IMR-90 (cell line): ENCODE data around the gene PTPRG. TPM values are rescaled to one million over a fixed set of nuclear protein-coding genes. Genes with fewer than 3 reads are reported as not detected.

ENCODE experiments used
- ATAC-seq: fragments of 200-7000 bp; cut with Tn5 transposase; 2 replicates; pipeline ENCODE4 v1.9.1; 2020; ENCODE audit warnings: low read depth, mild to moderate bottlenecking, moderate library complexity
- BruUV-seq: library from RNA; stranded (reverse); fragments of 400-500 nt; replicated peaks from 2 replicates; lab custom pipeline; 2021; lab: Mats Ljungman, UMichigan
- CTCF ChIA-PET: fragments of 300-600 bp; formaldehyde crosslinking; extraction: SDS; loops from one replicate; lab custom pipeline; 2021; ENCODE audit warnings: antibody characterized with exemption; lab: Yijun Ruan, JAX
- POLR2A ChIA-PET: fragments of 300-600 bp; sonication (Branson Sonifier 250); formaldehyde crosslinking; loops from one replicate; lab custom pipeline; 2022; ENCODE audit warnings: antibody characterized with exemption; ENCODE audit not compliant: unreplicated experiment; lab: Charles Lee
- DNase-seq: peaks from one replicate; pipeline ENCODE4 v3.0.0; 2013
- H2AFZ ChIP-seq: replicated peaks from 2 replicates; pipeline ENCODE3; 2013; ENCODE audit warnings: low read length, mild to moderate bottlenecking; ENCODE audit not compliant: poor library complexity
- H2AK5ac ChIP-seq: 2 replicates; pipeline ENCODE4 v1.6.1; 2013; ENCODE audit warnings: low read depth, low read length, inconsistent platforms
- H2AK9ac ChIP-seq: replicated peaks from 2 replicates; pipeline ENCODE3; 2013; ENCODE audit warnings: mild to moderate bottlenecking, low read depth, low read length, moderate library complexity; ENCODE audit not compliant: poor library complexity
- H2BK120ac ChIP-seq: 2 replicates; pipeline ENCODE4 v1.6.1; 2013; ENCODE audit warnings: low read depth, low read length, inconsistent platforms
- H2BK15ac ChIP-seq: 3 replicates; pipeline ENCODE4 v1.6.1; 2013; ENCODE audit warnings: low read depth, low read length, inconsistent platforms
- H2BK20ac ChIP-seq: 2 replicates; pipeline ENCODE4 v1.6.1; 2013; ENCODE audit warnings: low read depth, mild to moderate bottlenecking, inconsistent platforms, low read length, moderate library complexity
- H2BK5ac ChIP-seq: 2 replicates; pipeline ENCODE4 v1.6.1; 2013; ENCODE audit warnings: mild to moderate bottlenecking, low read depth, low read length, inconsistent platforms; ENCODE audit not compliant: poor library complexity, severe bottlenecking
- H3K14ac ChIP-seq: replicated peaks from 2 replicates; pipeline ENCODE4 v1.6.1; 2013; ENCODE audit warnings: low read depth, low read length, inconsistent platforms
- H3K18ac ChIP-seq: 2 replicates; pipeline ENCODE4 v1.6.1; 2013; ENCODE audit warnings: low read depth, low read length, control low read depth
- H3K23ac ChIP-seq: 2 replicates; pipeline ENCODE4 v1.6.1; 2013; ENCODE audit warnings: low read depth, low read length, inconsistent platforms
- H3K27ac ChIP-seq: 2 replicates; pipeline ENCODE4 v1.5.1; 2013; ENCODE audit warnings: mild to moderate bottlenecking, control low read depth, low read length; ENCODE audit not compliant: insufficient read depth
- H3K27me3 ChIP-seq: 2 replicates; pipeline ENCODE4 v1.6.1; 2013; ENCODE audit warnings: low read length; ENCODE audit not compliant: control insufficient read depth, insufficient read depth
- H3K36me3 ChIP-seq: 2 replicates; pipeline ENCODE4 v1.6.1; 2013; ENCODE audit warnings: low read length, mixed read lengths; ENCODE audit not compliant: control insufficient read depth, insufficient read depth
- H3K4ac ChIP-seq: 2 replicates; pipeline ENCODE4 v1.6.1; 2013; ENCODE audit warnings: low read depth, low read length, inconsistent platforms
- H3K4me1 ChIP-seq: 2 replicates; pipeline ENCODE4 v1.6.1; 2013; ENCODE audit warnings: low read length, mixed read lengths; ENCODE audit not compliant: control insufficient read depth, insufficient read depth
- H3K4me2 ChIP-seq: 2 replicates; pipeline ENCODE4 v1.6.1; 2013; ENCODE audit warnings: low read depth, mild to moderate bottlenecking, control low read depth, low read length, moderate library complexity
- H3K4me3 ChIP-seq: 2 replicates; pipeline ENCODE4 v1.5.1; 2013; ENCODE audit warnings: low read depth, mild to moderate bottlenecking, control low read depth, low read length, moderate library complexity; ENCODE audit not compliant: insufficient read depth
- H3K56ac ChIP-seq: 2 replicates; pipeline ENCODE4 v1.6.1; 2013; ENCODE audit warnings: low read length, inconsistent platforms; ENCODE audit not compliant: insufficient read depth; ENCODE audit errors: extremely low read depth
- H3K79me1 ChIP-seq, 2 experiments: 2 replicates each; pipeline ENCODE4 v1.6.1; 2013; ENCODE audit warnings: low read length in 2 of 2, inconsistent platforms in 1 of 2, low read depth in 1 of 2
- H3K9ac ChIP-seq: 2 replicates; pipeline ENCODE4 v1.6.1; 2013; ENCODE audit warnings: low read depth, low read length, control low read depth
- H3K9me1 ChIP-seq: 2 replicates; pipeline ENCODE4 v1.6.1; 2013; ENCODE audit warnings: low read length, inconsistent platforms; ENCODE audit not compliant: insufficient read depth
- H3K9me3 ChIP-seq: 2 replicates; pipeline ENCODE4 v1.6.1; 2013; ENCODE audit warnings: low read length; ENCODE audit not compliant: control insufficient read depth, insufficient read depth
- H4K20me1 ChIP-seq: 2 replicates; pipeline ENCODE4 v1.6.1; 2013; ENCODE audit warnings: low read length, inconsistent platforms; ENCODE audit not compliant: insufficient read depth
- H4K5ac ChIP-seq: 2 replicates; pipeline ENCODE4 v1.6.1; 2013; ENCODE audit warnings: mild to moderate bottlenecking, low read depth, low read length, control low read depth
- H4K8ac ChIP-seq, 2 experiments: 2 replicates each; pipeline ENCODE4 v1.6.1; 2013; ENCODE audit warnings: low read depth in 2 of 2, low read length in 2 of 2, control low read depth in 1 of 2, inconsistent platforms in 1 of 2
- H4K91ac ChIP-seq: 2 replicates; pipeline ENCODE4 v1.6.1; 2013; ENCODE audit warnings: low read depth, low read length, inconsistent platforms; ENCODE audit not compliant: insufficient read depth
- CEBPB ChIP-seq: IDR thresholded peaks from 2 replicates; pipeline ENCODE4 v1.6.1; 2012; ENCODE audit warnings: low read depth, low read length, improper control_type of control experiment
- MXI1 ChIP-seq: IDR thresholded peaks from 2 replicates; pipeline ENCODE4 v1.6.1; 2012; ENCODE audit warnings: low read depth, mild to moderate bottlenecking, low read length, moderate library complexity, borderline replicate concordance
- POLR2A ChIP-seq: IDR thresholded peaks from 2 replicates; pipeline ENCODE4 v1.6.1; 2012; ENCODE audit warnings: mild to moderate bottlenecking, low read depth, low read length
- RAD21 ChIP-seq: IDR thresholded peaks from 2 replicates; pipeline ENCODE4 v1.6.1; 2012; ENCODE audit warnings: low read length, improper control_type of control experiment
- SMC3 ChIP-seq: fragments of 150-350 bp; IDR thresholded peaks from 2 replicates; pipeline ENCODE4 v1.6.1; 2016; ENCODE audit warnings: low read depth, mild to moderate bottlenecking, antibody characterized with exemption, low read length, moderate library complexity
- WGBS, 2 experiments: methylation state at CpG; one replicate each; pipeline versions ENCODE4 v1.1.5 to v1.1.7; 2013; ENCODE audit warnings: missing lambda C conversion rate in 2 of 2; ENCODE audit not compliant: insufficient read length in 1 of 2; ENCODE audit errors: extremely low coverage in 2 of 2; 5-methylcytosine and 5-hydroxymethylcytosine counted together
- dilution Hi-C: fragments of 300-500 bp; cut with HindIII; formaldehyde crosslinking; loops from one replicate; pipeline ENCODE4 v1.14.3; 2018; ENCODE audit warnings: low sequenced_read_pairs; ENCODE audit not compliant: unreplicated experiment
- in situ Hi-C: fragments of 300-500 bp; cut with MboI; formaldehyde crosslinking; loops from 3 replicates; pipeline ENCODE4 v1.14.3; 2019; ENCODE audit warnings: low sequenced_read_pairs, inconsistent platforms, mixed read lengths
- intact Hi-C: fragments of 100-400 bp; cut with micrococcal nuclease; formaldehyde crosslinking; loops from 2 replicates; pipeline ENCODE4 v1.10.0; 2022
- polyA plus RNA-seq, 3 experiments: library from polyadenylated mRNA; depleted of rRNA; stranded (reverse); fragments of >200 nt; gene quantifications; 2 replicates each; pipeline ENCODE4 v1.2.3, GENCODE V29; 2012; ENCODE audit warnings: low replicate concordance in 1 of 3
- total RNA-seq: library from RNA; depleted of rRNA; stranded (reverse); fragments of >200 nt; gene quantifications from 2 replicates; pipeline ENCODE4 v1.2.3, GENCODE V29; 2012
- TF ChIP-seq, protein P1 (sequence below): fragments of 150-350 bp; IDR thresholded peaks from 2 replicates; pipeline ENCODE4 v1.6.1; 2016; ENCODE audit warnings: low read depth, mild to moderate bottlenecking, low read length, moderate library complexity, borderline replicate concordance

Gene PTPRG
- total and polyA plus RNA-seq, 2 of the 4 experiments (the other 2 are of a cell fraction), result 7.7 to 31.0 TPM

DNA sequence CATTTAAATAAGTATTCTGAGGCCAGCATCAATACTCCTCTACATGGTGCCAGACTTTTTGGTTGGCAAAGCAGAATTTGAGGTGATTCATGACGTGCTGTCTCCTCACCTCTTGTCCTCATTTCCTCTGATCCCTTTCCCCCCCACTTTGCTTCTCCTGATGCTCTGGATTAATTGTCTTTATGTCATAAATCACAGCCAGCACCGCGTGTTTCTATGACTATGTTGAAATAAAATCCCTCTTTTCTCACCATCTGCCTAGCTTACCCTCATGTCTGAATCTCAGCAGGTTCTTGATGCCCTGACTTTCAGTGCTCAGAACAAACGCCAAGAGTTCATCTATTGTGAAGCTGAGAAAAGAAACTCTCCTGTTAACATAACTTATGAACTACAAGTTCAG is 19.7 kb upstream of the PTPRG start:
- DNase-seq, result no peak

More for the DNA sequence above, 19.7 kb upstream of the PTPRG start:
- no peaks in the 10 kb centered on the region for H3K4me1 ChIP-seq
- ATAC-seq, result no peak
- no TSS peak for BruUV-seq
- no peak overlapping the region for H4K5ac ChIP-seq
- H2BK15ac ChIP-seq, result no peak overlapping the region
- H2AK9ac ChIP-seq, result no peak overlapping the region
- H3K4ac ChIP-seq, result no peak overlapping the region
- POLR2A ChIA-PET, result no interaction called here
- H2AK5ac ChIP-seq, result no peak overlapping the region
- no peak overlapping the region for H3K4me3 ChIP-seq
- H4K8ac ChIP-seq, result no peak overlapping the region
- in situ Hi-C loops (no loop called here), dilution Hi-C loops (no loop called here), intact Hi-C loops (loop anchor here (5.0 kb wide), 1 partner anchor 1064 kb away; no protein-coding TSS in a partner anchor)
- no peak overlapping the region for H4K91ac ChIP-seq
- no peak overlapping the region for H2BK5ac ChIP-seq
- no peaks in the 10 kb centered on the region for H3K9me3 ChIP-seq
- H3K18ac ChIP-seq, result no peak overlapping the region
- CTCF ChIA-PET, result no interaction called here
- WGBS, 2 experiments, result no CpG with 5 or more reads among the region's 4 CpGs
- peak overlapping the region; percentile 49 for H2AFZ ChIP-seq
- no peaks in the 10 kb centered on the region for H3K36me3 ChIP-seq
- no peaks in the 10 kb centered on the region for H3K79me1 ChIP-seq
- H3K14ac ChIP-seq, result no peak overlapping the region
- H2BK120ac ChIP-seq, result no peak overlapping the region
- peaks cover 2% of the 10 kb centered on the region for H3K27me3 ChIP-seq
- TF ChIP-seq CEBPB, result no peak
- TF ChIP-seq, protein P1, sequence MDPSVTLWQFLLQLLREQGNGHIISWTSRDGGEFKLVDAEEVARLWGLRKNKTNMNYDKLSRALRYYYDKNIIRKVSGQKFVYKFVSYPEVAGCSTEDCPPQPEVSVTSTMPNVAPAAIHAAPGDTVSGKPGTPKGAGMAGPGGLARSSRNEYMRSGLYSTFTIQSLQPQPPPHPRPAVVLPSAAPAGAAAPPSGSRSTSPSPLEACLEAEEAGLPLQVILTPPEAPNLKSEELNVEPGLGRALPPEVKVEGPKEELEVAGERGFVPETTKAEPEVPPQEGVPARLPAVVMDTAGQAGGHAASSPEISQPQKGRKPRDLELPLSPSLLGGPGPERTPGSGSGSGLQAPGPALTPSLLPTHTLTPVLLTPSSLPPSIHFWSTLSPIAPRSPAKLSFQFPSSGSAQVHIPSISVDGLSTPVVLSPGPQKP, result no peak
- no peak for TF ChIP-seq RAD21
- no peak for TF ChIP-seq SMC3
- TF ChIP-seq POLR2A, result no peak
- TF ChIP-seq MXI1, result no peak
- H3K27ac ChIP-seq, result no peak overlapping the region
- H2BK20ac ChIP-seq, result no peak overlapping the region
- H3K9me1 ChIP-seq, result no peaks in the 10 kb centered on the region
- no peak overlapping the region for H3K4me2 ChIP-seq
- no peak overlapping the region for H3K56ac ChIP-seq
- H3K23ac ChIP-seq, result no peak overlapping the region
- H4K20me1 ChIP-seq, result no peaks in the 10 kb centered on the region
- no peak overlapping the region for H3K9ac ChIP-seq
